Endothelial cell of umbilical vein (primary cell): ENCODE data around the gene MYT1. TPM values are rescaled to one million over a fixed set of nuclear protein-coding genes. Genes with fewer than 3 reads are reported as not detected.

Source experiments
- BruUV-seq: library from RNA; stranded (reverse); fragments of 400-500 nt; replicated peaks from 2 replicates; lab custom pipeline; 2021; lab: Mats Ljungman, UMichigan
- CTCF ChIA-PET: fragments of 300-600, 350-600 bp; sonication (Branson Sonifier 250); formaldehyde crosslinking; loops from one replicate; lab custom pipeline; 2021; ENCODE audit warnings: antibody characterized with exemption, inconsistent platforms; lab: Charles Lee
- POLR2A ChIA-PET: fragments of 300-600, 350-600 bp; sonication (Branson Sonifier 250); formaldehyde crosslinking; loops from one replicate; lab custom pipeline; 2021; ENCODE audit warnings: antibody characterized with exemption, inconsistent platforms; lab: Charles Lee
- DNase-seq: peaks from one replicate; pipeline ENCODE4 v3.0.0-alpha.2; 2011; ENCODE audit warnings: low read depth, low spot score
- FAIRE-seq: peaks from 2 replicates; lab custom pipeline; 2011; peaks lifted over from hg19 to GRCh38; lab: Jason Lieb, UNC
- H2AFZ ChIP-seq: 2 replicates; pipeline ENCODE4 v1.6.0; 2012; ENCODE audit warnings: low read depth, low read length, control low read depth, inconsistent platforms
- H3K27ac ChIP-seq: 2 replicates; pipeline ENCODE4 v1.5.1; 2011; ENCODE audit warnings: low read depth, mild to moderate bottlenecking, control low read depth, low read length, moderate library complexity; ENCODE audit not compliant: insufficient read depth
- H3K27me3 ChIP-seq, 2 experiments: 2 replicates each; pipeline versions ENCODE4 v1.6.0 to v1.6.1; 2011; ENCODE audit warnings: low read length in 2 of 2, mixed read lengths in 1 of 2; ENCODE audit not compliant: control insufficient read depth in 2 of 2, insufficient read depth in 2 of 2
- H3K36me3 ChIP-seq, 2 experiments: 2 replicates in 1 of 2; 3 replicates in 1 of 2; pipeline ENCODE4 v1.5.1; 2011; ENCODE audit warnings: low read length in 2 of 2, mild to moderate bottlenecking in 1 of 2, moderate library complexity in 1 of 2; ENCODE audit not compliant: control insufficient read depth in 2 of 2, insufficient read depth in 2 of 2; ENCODE audit errors: extremely low read depth in 1 of 2
- H3K4me1 ChIP-seq: 3 replicates; pipeline ENCODE4 v1.5.1; 2011; ENCODE audit warnings: mild to moderate bottlenecking, low read length; ENCODE audit not compliant: control insufficient read depth, insufficient read depth; ENCODE audit errors: extremely low read depth
- H3K4me2 ChIP-seq: 2 replicates; pipeline ENCODE4 v1.6.1; 2011; ENCODE audit warnings: low read length, control low read depth, mixed read lengths; ENCODE audit not compliant: insufficient read depth
- H3K4me3 ChIP-seq, 3 experiments: fragments of 200-600 bp in 1 of 3; sonication (generic), shearing (Covaris generic) in 1 of 3; replicated peaks in 1 of 3; 2 replicates each; pipeline ENCODE4 v1.5.1; 2011 to 2016; ENCODE audit warnings: control low read depth in 3 of 3, low read length in 3 of 3, mild to moderate bottlenecking in 2 of 3, inconsistent platforms in 1 of 3, low read depth in 1 of 3, moderate library complexity in 1 of 3; ENCODE audit not compliant: insufficient read depth in 1 of 3
- H3K79me2 ChIP-seq: 2 replicates; pipeline ENCODE4 v1.6.0; 2012; ENCODE audit warnings: low read length, inconsistent platforms; ENCODE audit not compliant: control insufficient read depth, insufficient read depth
- H3K9ac ChIP-seq: replicated peaks from 2 replicates; pipeline ENCODE3; 2011; ENCODE audit warnings: low read length, control low read depth; ENCODE audit not compliant: insufficient read depth; ENCODE audit errors: extremely low read depth
- H3K9me1 ChIP-seq: replicated peaks from 3 replicates; pipeline ENCODE4 v1.6.0; 2011; ENCODE audit warnings: mild to moderate bottlenecking, low read length; ENCODE audit not compliant: control insufficient read depth, insufficient read depth; ENCODE audit errors: extremely low read depth
- H3K9me3 ChIP-seq: replicated peaks from 2 replicates; pipeline ENCODE4 v1.5.1; 2012; ENCODE audit warnings: low read length, inconsistent platforms; ENCODE audit not compliant: control insufficient read depth, insufficient read depth
- H4K20me1 ChIP-seq: replicated peaks from 2 replicates; pipeline ENCODE3; 2011; ENCODE audit warnings: mild to moderate bottlenecking, low read length; ENCODE audit not compliant: control insufficient read depth, insufficient read depth; ENCODE audit errors: extremely low read depth
- EZH2 ChIP-seq: IDR thresholded peaks from 2 replicates; pipeline ENCODE4 v1.6.1; 2012; ENCODE audit warnings: borderline replicate concordance, low read depth, mild to moderate bottlenecking, moderate library complexity, low read length, inconsistent platforms; ENCODE audit not compliant: severe bottlenecking
- FOS ChIP-seq: IDR thresholded peaks from 2 replicates; pipeline ENCODE4 v1.6.1; 2011; ENCODE audit warnings: mild to moderate bottlenecking, low read length, moderate library complexity, borderline replicate concordance; ENCODE audit not compliant: insufficient read depth
- GATA2 ChIP-seq: IDR thresholded peaks from 2 replicates; pipeline ENCODE4 v1.7.0; 2011; ENCODE audit warnings: low read depth, mild to moderate bottlenecking, moderate library complexity, mixed read lengths, low read length; ENCODE audit not compliant: insufficient read length, insufficient read depth
- JUN ChIP-seq: IDR thresholded peaks from 2 replicates; pipeline ENCODE4 v1.6.1; 2011; ENCODE audit warnings: borderline replicate concordance, low read depth; ENCODE audit not compliant: insufficient read length, insufficient read depth
- MAX ChIP-seq: IDR thresholded peaks from 2 replicates; pipeline ENCODE4 v1.6.1; 2011; ENCODE audit not compliant: insufficient read depth, insufficient read length
- MYC ChIP-seq: IDR thresholded peaks from one replicate; pipeline ENCODE4 v1.6.1; 2011; ENCODE audit warnings: mild to moderate bottlenecking, low read depth, low read length
- POLR2A ChIP-seq: IDR thresholded peaks from 2 replicates; pipeline ENCODE4 v1.6.1; 2012; ENCODE audit warnings: low read depth, mild to moderate bottlenecking, control low read depth, low read length
- POLR2AphosphoS5 ChIP-seq: IDR thresholded peaks from 2 replicates; pipeline ENCODE4 v1.6.1; 2012; ENCODE audit warnings: low read depth, mild to moderate bottlenecking, control low read depth, low read length, moderate library complexity; ENCODE audit not compliant: insufficient read depth
- dilution Hi-C: fragments of 300-500 bp; cut with MboI; formaldehyde crosslinking; loops from one replicate; pipeline ENCODE4 v1.15.0; 2019; ENCODE audit warnings: low sequenced_read_pairs; ENCODE audit not compliant: extremely low pct_ligation_motif_present
- intact Hi-C: fragments of 100-400 bp; cut with micrococcal nuclease; formaldehyde crosslinking; loops from one replicate; pipeline ENCODE4 v1.10.0; 2022
- polyA plus RNA-seq, 4 experiments: library from polyadenylated mRNA; depleted of rRNA in 3 of 4; stranded (reverse) in 3 of 4; unstranded in 1 of 4; fragments of >200 nt; gene quantifications; 2 replicates each; pipeline versions ENCODE4 v1.2.1 to v1.2.3, GENCODE V29; 2011 to 2012; ENCODE audit warnings: missing spikeins in 1 of 4
- total RNA-seq: library from RNA; stranded (reverse); gene quantifications from 2 replicates; pipeline ENCODE4 v1.2.3, GENCODE V29; 2021
- TF ChIP-seq, protein P1 (sequence below), 2 donors: IDR thresholded peaks; 1 replicate in 1 of 2; 2 replicates in 1 of 2; pipeline ENCODE4 v1.5.1; 2011; ENCODE audit warnings: low read length in 2 of 2, mild to moderate bottlenecking in 2 of 2, moderate library complexity in 2 of 2, control low read depth in 1 of 2, inconsistent platforms in 1 of 2, low read depth in 1 of 2; ENCODE audit not compliant: insufficient read depth in 1 of 2; ENCODE audit errors: extremely low read depth in 1 of 2

Gene MYT1
- total and polyA plus RNA-seq, 2 donors (not counting 3 experiments of a cell fraction or from before 2014, with no cell fraction given): not detected

GRCh38 chr20:64196309-64196708 lies 32.1 kb downstream of the MYT1 start:
- no peaks in the 10 kb centered on the region for H3K36me3 ChIP-seq
- H2AFZ ChIP-seq: no peak overlapping the region
- FAIRE-seq (no peak), DNase-seq (no peak)
- peaks cover 0 to 2% of the 10 kb centered on the region in 2 experiments for H3K27me3 ChIP-seq
- no peaks in the 10 kb centered on the region for H3K9me3 ChIP-seq
- dilution Hi-C loops (no loop called here), intact Hi-C loops (no loop called here)
- H3K4me2 ChIP-seq: no peak overlapping the region
- no peaks in the 10 kb centered on the region for H3K79me2 ChIP-seq
- H3K4me3 ChIP-seq: no peak overlapping the region
- CTCF ChIA-PET: no interaction called here
- no peaks in the 10 kb centered on the region for H4K20me1 ChIP-seq
- H3K27ac ChIP-seq: no peak overlapping the region
- POLR2A ChIA-PET: no interaction called here
- H3K9ac ChIP-seq: no peak overlapping the region
- BruUV-seq: no TSS peak
- no peaks in the 10 kb centered on the region for H3K9me1 ChIP-seq
- TF ChIP-seq EZH2 (no peak), MAX (no peak), MYC (no peak), POLR2A (no peak), GATA2 (no peak), FOS (no peak), POLR2AphosphoS5 (no peak), JUN (no peak)
- TF ChIP-seq, protein P1, sequence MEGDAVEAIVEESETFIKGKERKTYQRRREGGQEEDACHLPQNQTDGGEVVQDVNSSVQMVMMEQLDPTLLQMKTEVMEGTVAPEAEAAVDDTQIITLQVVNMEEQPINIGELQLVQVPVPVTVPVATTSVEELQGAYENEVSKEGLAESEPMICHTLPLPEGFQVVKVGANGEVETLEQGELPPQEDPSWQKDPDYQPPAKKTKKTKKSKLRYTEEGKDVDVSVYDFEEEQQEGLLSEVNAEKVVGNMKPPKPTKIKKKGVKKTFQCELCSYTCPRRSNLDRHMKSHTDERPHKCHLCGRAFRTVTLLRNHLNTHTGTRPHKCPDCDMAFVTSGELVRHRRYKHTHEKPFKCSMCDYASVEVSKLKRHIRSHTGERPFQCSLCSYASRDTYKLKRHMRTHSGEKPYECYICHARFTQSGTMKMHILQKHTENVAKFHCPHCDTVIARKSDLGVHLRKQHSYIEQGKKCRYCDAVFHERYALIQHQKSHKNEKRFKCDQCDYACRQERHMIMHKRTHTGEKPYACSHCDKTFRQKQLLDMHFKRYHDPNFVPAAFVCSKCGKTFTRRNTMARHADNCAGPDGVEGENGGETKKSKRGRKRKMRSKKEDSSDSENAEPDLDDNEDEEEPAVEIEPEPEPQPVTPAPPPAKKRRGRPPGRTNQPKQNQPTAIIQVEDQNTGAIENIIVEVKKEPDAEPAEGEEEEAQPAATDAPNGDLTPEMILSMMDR (IDR thresholded peaks at IDR 0.05; ENCODE audit: extremely low read depth in 1 of 2, insufficient read depth in 1 of 2, low read depth in 1 of 2, low read length in 2 of 2): no peak
- H3K4me1 ChIP-seq: no peaks in the 10 kb centered on the region
